Bone marrow (tissue), 2 donors: ENCODE measurements around the gene BAHCC1.

Source experiments
- DNase-seq, 2 donors: peaks; one replicate each; lab custom pipeline; 2025; lab: John Stamatoyannopoulos, UW

Gene BAHCC1

DNA sequence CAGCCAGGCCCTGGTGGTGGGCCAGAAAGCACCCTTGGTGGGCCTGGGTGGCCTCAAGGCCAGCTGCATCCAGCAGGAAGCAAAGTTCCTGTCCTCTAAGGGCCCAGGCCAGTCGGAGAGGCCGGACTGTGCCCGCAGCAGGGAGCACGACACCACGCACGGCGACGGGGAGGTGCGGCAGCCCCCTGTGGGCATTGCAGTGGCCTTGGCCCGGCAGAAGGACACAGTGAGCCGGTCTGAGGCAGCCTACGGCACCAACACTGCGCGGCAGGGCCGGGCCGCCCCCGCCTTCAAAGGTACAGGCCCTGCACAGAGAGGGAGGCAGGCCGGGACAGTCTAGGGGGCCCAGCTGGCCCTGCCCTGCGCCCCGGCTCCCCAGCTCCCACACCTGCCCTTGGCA lies 48.0 kb downstream of the BAHCC1 start:
- no peak for DNase-seq

DNA sequence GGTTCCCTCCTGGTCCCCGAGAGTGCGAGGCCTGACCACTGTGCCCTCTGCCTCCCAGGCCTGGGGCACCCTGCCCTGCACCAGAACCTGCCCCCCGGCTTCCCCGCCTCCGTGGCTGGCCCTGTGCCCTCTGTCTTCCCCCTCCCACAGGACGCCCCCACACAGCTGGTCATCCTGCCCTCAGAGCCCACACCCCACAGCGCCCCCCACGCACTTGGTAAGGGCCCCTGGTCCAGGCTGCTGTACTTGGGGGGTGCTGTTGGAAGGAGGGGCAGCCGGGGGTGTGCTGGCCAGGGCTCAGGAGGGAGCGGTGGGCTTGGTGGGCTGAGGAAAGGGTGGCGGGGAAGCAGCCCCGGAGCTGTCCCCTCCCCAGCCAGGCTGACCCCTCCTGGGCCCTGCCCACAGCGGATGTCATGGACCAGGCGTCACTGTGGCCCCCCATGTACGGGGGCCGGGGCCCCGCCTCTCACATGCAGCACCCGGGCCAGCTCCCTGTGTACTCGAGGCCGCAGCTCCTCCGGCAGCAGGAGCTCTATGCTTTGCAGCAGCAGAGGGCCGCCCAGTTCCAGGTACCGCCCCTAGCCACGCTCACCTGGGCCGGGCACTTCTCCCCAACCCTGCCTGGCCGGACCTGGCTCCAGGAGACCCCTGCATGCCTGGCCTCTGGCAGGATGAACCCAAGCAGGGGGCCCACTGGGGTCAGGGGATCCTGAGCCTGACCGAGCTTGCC lies 49.5 kb downstream of the BAHCC1 start:
- no peak for DNase-seq

DNA sequence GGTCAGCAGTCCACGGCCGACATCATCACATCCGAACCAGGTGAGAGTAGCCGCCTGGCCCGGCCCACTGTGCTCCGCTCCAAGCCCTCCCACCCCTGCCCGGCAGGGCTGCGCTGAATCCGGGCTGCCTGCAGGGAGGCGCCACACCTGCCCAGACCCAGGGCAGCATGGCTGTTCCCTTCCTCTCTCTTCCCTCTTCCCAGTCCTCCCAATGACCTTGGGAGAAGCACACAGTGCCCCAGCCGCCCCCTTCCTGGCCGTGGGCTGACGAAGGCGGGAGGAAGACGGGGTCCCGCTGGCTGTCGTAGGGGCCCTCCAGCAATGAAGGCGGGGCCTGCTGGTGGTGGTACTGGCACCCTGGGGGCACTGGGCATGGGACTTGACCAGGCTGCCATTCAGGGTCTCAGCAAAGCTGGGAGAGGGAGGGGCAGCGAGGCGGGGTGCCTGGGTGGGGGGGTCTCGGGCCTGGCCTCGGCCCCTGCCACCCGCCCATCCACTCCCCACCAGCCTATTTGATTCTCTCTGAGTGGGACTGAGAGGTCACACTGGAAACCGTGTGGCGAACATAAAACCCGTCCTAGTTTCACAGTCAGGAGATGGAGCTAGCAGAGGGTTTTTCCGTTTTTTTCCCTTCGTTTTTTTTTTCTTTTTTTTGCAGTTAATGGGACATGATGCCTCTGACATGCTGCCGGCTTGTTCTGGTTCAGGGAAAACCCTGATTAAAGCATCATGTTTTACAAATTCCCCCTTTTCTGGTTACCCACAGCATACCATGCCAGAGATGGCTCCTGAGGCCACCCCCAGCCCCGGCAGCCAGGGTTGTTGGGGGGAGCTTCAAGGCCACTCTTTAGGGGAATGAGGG lies 50.6 kb downstream of the BAHCC1 start:
- DNase-seq, result no peak

DNA sequence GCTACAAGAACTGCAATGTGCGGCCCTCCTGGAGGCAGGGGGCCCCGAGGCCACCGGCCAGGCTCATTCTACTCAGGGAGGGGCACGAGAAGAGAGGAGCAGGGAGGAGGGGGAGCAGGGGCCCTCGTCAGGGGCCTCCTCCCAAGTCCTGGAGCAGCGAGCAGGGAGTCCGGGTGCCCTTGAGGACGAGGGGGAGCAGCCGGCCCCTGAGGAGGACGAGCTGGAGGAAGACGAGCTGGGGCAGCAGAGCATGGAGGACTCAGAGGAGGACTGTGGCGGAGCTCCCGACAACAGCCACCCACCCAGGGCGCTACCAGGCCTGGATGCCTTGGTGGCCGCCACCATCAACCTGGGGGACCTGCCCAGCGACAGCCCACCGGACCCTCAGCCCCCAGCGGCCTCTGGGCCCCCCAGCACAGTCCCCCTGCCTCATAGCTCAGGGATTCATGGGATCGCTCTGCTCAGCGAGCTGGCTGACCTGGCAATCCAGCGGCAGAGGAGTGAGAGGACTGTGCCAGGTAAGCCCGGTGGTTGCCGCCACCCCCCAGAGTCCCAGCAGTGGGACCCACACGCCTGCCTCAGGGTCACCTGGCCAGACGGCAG lies 52.2 kb downstream of the BAHCC1 start:
- DNase-seq, result no peak

DNA sequence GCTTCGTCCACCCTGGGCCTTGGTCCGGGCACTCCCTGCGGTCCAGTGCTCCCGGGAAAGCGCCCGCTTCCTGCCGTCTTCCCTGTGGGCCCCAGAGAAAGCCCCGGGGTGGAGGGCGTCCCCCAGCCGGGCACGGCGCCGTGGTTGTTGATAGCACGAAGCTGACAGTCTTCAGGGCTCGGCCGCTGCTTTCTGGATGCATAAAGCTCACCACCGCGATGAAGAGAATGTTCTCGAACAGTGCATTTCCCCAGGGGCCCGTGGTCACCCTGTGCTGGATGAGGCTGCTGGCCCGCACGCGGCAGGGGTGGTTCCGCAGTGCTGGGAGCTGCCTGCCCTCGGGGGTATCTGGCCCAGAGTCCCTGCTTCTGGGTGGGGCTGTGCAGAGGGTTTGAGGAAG lies 53.2 kb downstream of the BAHCC1 start:
- no peak for DNase-seq

DNA sequence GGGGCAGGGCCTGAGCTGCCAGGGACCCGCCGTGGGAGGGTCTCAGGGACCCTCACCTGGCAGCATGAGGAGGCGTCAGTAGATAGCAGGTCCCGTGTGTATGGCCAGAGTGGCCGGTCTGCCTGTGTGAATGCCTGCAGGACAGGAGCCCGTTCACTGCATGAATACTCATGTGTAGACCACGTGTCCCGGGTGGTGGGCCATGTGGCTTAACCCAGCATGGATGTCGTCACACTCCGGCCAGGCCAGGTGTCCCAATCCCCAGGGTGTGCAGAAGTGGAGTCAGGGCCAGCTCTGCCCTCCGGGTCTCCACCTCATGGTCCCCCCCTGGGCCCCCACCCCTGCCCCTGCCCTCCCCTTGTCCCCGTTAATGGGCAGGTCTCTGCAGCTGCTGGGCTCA lies 53.7 kb downstream of the BAHCC1 start:
- DNase-seq, result no peak

DNA sequence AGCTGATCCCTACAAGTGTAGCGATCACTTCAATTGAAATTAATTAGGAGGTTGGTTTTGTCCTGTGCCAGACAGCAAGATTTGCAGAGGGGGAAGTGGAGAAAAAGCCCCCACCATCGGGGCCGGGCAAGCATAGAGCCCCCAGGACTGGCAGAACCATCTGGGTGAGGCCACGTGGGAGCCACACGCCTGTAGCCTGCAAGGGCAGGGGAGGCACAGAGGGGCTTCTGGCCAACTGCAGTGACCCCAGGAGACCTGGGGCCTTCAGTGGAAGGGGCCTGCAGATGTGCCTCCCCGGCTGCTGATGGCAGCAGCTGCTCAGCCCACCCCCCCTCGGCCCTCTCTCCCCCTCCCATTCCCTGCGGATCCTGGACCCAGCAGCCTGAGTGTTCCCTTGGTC lies 54.1 kb downstream of the BAHCC1 start:
- DNase-seq, result no peak

DNA sequence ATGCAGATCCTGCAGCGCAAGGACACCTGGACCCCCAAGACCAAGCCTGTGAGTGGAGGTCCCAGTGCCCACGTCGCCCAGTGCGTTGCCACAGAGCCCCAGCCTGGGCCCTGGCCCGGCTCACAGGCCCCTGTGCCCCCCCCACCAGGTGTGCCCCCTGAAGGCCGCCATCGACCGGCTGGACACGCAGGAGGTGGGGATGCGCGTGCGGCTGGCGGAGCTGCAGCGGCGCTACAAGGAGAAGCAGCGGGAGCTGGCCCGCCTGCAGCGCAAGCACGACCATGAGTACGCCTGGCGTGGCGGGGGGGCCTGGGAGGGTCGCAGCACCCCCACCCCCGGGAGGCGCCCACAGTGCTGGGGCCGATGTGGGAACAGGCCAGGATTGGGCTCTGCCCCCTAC lies 56.6 kb downstream of the BAHCC1 start:
- no peak for DNase-seq

DNA sequence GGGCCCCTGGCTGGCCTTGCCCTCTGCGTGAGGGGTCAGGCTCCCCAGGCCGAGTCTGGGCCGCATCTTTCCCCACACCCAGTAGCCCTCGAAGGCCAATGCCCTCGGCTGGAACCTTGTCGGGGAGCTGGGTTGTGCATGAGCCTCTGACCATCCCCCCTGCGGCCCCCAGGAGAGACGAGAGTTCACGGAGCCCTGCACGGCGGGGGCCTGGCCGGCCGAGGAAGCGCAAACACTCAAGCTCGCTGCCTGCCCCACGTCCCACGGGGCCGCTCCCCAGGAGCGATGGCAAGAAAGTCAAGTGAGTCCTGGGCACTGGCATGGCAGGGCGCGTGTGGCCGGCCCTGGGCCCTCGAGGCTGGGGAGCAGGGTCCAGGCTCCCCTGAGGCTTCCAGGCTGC lies 57.3 kb downstream of the BAHCC1 start:
- no peak for DNase-seq

DNA sequence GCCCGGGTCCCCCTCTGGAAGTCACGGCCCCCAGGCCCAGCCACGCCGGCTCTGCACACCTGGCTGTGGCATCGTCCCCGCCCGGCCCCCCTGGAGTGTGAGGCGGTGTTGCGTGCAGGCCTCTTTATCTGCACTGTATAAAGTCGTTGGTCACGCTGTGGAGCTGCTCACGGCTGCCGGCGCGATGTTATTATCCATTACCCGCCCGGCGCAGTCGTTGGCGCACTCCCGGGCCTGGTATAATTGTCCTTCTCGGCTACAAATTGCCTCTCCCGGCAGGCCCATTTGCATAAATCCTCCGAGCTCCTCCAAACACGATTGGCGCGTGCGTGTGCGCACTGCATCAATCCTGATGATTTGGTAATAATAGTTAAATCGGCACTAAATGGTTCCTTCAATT lies 57.8 kb downstream of the BAHCC1 start:
- no peak for DNase-seq

DNA sequence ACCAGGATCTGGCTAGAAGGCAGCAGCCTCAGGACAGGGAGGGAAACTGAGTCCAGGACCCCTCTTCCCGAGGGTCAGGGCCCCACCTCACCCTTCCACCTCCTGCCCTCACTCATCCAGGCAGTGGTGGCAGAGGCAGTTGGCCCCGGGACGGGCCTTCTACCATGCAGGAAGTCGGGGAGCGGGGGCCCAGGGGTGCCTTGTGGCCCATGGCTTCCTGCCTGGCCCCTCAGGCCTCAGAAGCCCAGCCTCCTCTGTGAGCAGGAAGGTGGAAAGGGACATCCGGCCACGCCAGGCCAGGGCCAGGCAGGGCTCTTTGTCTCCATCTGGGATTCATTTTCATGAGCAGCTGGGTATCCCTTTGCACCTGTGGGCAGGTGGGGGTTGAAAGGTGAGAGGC lies 58.5 kb downstream of the BAHCC1 start:
- peak in 1 of 2 donors; percentile 41 for DNase-seq

DNA sequence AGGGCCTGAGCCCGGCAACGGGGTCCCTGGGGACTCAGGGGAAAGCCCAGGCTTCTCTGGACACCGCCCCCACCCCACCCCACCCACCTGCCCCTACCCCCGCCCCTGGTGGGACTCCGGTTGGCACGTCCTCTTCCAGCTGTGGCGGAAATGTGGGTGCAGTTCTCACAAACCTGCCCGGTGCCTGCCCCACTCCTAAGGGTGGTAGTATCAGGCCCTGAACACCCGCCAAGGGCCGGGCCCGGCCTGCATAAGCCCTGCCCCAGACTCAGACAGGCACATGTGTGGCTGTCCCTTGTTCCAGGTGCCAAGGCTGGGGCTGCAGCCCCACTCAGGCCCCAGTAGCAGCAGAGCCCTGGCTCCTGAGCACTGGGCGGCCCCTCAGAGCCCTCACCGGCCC lies 59.2 kb downstream of the BAHCC1 start:
- DNase-seq, result no peak

DNA sequence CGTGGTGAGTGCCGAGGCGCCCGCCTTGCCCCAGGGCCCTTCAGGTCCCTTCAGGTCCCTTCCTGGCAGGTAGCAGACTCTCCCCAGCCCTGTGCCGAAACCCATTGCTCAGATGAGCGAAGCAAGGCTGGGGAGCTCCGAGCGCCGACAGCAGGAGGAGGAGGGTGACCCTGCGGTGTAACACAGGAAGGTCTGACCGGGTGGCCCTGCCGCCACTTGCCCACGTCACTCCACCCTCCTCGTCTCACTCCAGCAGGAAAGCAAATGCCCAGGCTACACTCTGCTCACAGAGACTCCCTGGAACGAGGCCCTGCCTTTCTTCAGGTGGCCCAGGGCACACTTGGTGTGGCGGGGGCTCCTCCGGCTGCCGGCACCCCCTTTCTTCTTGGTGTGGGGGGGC lies 60.1 kb downstream of the BAHCC1 start:
- no peak for DNase-seq

DNA sequence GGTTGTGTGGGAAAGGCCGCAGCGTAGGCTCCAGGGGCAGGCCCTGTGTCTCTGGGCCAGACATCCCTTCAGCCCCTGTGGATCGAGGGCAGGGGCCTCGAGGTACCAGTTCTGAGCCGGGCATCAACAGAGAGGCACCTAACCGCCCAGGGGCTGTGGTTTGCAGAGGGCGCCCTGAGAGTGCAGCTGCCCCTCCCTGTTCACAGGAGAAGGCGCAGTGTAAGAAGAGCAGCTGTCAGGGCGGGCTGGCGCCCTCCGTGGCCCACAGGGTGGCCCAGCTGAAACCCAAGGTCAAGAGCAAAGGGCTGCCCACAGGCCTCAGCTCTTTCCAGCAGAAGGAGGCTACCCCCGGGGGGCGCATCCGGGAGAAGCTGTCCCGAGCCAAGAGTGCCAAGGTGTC lies 60.8 kb downstream of the BAHCC1 start:
- no peak for DNase-seq

DNA sequence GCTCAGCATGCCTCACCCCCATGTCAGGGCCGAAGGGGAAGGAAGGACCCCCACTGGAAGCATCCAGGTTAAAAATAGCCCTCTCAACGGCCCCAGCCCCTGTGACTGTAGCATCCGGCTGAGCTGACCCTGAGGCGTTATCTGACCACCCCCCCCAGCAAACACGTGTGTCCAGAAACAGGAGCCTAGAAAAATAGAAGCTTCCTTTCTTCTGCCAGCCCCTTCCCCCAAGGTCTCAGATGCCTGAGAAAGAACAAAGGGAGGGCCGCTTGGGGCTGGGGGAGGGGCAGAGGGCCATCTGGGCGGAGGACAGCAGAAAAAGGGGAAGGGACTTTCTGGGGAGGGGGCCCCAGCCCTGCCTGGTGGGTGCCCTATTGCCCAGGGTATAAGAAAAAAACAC lies 61.5 kb downstream of the BAHCC1 start:
- no peak for DNase-seq

DNA sequence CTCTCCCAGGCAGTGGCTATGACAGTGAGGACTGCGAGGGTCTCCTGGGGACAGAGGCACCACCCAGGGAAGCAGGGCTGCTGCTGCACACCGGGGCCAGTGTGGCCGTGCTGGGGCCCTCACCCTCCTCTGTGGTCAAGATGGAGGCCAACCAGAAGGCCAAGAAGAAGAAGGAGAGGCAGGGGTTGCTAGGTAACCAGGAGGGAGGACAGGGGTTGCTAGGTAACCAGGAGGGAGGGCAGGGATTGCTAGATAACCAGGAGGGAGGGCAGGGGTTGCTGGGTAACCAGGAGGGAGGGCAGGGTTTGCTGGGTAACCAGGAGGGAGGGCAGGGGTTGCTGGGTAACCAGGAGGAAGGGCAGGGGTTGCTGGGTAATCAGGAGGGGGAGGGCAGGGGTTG lies 62.1 kb downstream of the BAHCC1 start:
- DNase-seq, result no peak

DNA sequence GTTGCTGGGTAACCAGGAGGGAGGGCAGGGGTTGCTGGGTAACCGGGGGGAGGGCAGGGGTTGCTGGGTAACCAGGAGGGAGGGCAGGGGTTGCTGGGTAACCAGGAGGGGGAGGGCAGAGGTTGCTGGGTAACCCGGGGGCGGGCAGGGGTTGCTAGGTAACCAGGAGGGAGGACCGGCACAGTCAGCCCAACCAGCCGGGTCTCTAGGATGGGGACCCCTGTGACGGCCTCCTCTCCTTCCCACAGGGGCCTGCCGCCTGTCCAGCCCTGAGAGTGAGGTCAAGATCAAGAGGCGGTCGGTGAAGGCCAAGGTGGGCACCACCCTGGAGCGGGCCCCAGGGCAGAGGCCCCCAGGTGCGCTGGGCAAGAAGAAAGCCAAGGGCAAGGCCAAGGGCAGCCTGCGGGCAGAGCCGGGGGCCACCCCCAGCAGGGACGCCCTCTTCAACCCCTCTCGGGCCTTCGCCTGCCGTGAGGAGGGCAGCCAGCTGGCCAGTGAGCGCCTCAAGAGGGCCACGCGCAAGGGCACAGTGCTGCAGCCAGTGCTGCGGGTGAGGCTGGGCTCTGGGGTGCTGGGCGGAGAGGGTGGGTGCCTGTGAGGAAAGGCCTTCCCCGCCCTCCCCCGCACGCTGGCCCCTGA lies 62.8 kb downstream of the BAHCC1 start:
- no peak for DNase-seq

DNA sequence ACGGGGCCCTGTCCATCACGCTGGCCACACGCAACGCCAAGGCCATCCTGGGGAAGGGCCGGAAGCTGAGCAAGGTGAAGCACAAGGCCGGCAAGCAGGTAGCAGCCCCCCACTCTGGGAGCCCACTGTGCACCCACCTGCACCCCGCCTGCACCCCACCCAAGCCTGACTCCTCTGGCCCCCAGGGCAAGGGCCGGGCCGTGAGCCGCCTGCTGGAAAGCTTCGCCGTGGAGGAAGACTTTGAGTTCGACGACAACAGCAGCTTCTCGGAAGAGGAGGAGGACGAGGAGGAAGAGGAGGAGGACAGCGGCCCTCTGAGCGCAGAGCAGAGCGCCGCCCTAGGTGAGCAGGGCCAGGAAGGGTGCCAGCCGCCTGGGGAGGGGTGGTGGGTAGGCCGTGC lies 63.4 kb downstream of the BAHCC1 start:
- DNase-seq, result no peak

DNA sequence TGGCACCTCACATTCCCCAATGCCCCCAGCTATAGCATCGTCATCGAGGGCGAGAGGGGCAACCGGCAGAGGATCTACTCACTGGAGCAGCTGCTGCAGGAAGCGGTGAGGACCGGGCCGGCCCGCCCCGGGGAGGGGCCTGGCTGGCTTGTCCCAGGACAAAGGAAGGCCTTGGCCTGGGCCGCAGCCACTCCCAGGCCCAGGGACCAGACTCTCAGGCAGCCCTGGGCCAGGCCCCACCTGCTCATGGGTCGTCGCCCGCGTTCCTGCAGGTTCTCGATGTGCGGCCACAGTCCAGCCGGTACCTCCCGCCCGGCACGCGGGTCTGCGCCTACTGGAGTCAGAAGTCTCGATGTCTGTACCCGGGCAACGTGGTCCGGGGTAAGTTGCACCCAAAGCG lies 64.0 kb downstream of the BAHCC1 start:
- DNase-seq, result no peak

DNA sequence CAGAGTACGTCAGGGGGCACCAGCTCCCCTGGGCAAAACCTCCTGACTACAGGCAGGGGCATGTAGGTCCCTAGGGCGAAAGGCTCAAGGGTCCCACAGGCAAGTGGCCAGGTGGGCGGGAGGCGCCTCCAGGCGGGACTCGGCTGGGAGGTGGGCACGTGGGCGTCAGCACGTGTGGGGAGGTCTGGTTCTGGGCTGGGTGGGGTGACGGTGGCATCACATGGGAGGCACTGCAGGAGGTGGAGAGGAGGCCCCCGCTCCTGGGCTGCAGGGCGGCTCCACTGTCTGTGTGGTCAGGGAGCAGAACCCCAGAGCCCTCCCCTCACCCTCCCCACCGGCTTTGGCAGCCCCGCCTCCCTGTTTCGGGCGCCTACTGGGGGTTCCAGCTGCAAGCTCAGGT lies 64.6 kb downstream of the BAHCC1 start:
- DNase-seq, result no peak

DNA sequence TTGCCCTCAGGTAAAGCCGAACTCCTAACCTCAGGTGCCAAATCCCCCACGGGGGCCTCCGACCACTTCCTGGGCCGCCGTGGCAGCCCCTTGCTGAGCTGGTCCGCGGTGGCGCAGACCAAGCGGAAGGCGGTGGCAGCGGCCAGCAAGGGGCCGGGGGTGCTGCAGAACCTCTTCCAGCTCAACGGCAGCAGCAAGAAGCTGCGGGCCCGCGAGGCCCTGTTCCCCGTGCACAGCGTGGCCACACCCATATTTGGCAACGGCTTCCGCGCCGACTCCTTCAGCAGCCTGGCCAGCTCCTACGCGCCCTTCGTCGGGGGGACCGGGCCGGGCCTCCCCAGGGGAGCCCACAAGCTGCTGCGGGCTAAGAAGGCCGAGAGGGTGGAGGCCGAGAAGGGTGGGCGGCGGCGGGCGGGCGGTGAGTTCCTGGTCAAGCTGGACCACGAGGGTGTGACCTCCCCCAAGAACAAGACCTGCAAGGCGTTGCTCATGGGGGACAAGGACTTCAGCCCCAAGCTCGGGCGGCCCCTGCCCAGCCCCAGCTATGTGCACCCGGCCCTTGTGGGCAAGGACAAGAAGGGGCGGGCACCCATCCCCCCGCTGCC lies 65.7 kb downstream of the BAHCC1 start:
- no peak for DNase-seq
